Left ventricle myocardium inferior (tissue), 1 donor: ENCODE results near the gene PGM5. TPM values are rescaled to one million over a fixed set of nuclear protein-coding genes. Genes with fewer than 3 reads are reported as not detected.

Experiments used
- DNase-seq: peaks from one replicate; pipeline ENCODE4 v3.0.0-alpha.2; 2020
- H3K27ac ChIP-seq: fragments of 200-600 bp; replicated peaks from 2 replicates; pipeline ENCODE4 v1.8.0; 2021
- H3K27me3 ChIP-seq: fragments of 200-600 bp; 2 replicates; pipeline ENCODE4 v1.8.0; 2021; ENCODE audit warnings: low read depth
- H3K36me3 ChIP-seq: fragments of 200-600 bp; 2 replicates; pipeline ENCODE4 v1.8.0; 2021
- H3K4me1 ChIP-seq: fragments of 200-600 bp; 2 replicates; pipeline ENCODE4 v1.8.0; 2021
- H3K4me3 ChIP-seq: fragments of 200-600 bp; 2 replicates; pipeline ENCODE4 v1.8.0; 2021; ENCODE audit warnings: mild to moderate bottlenecking, moderate library complexity
- H3K9me3 ChIP-seq: fragments of 200-600 bp; replicated peaks from 2 replicates; pipeline ENCODE4 v1.8.0; 2021
- intact Hi-C: fragments of 100-400 bp; cut with micrococcal nuclease; formaldehyde crosslinking; loops from one replicate; pipeline ENCODE4 v1.11.0; 2022
- total RNA-seq: library from RNA; stranded (reverse); fragmentation: NEBNext Ultra II Directional; extraction: Animal tissue kit (Norgen Biotek cat#: 25700); gene quantifications from one replicate; pipeline ENCODE4 v1.2.1, GENCODE V29; 2021
- TF ChIP-seq, protein P1 (sequence below): fragments of 200-600 bp; IDR thresholded peaks from 2 replicates; pipeline ENCODE4 v1.8.0; 2021; ENCODE audit warnings: antibody characterized with exemption, mild to moderate bottlenecking, borderline replicate concordance
- donor health status: DM: no; HTN: yes; CAD: no; lungs with severe emphysema.

PGM5 gene
- total RNA-seq, 1 donor from 2014 or later: 190 TPM

DNA sequence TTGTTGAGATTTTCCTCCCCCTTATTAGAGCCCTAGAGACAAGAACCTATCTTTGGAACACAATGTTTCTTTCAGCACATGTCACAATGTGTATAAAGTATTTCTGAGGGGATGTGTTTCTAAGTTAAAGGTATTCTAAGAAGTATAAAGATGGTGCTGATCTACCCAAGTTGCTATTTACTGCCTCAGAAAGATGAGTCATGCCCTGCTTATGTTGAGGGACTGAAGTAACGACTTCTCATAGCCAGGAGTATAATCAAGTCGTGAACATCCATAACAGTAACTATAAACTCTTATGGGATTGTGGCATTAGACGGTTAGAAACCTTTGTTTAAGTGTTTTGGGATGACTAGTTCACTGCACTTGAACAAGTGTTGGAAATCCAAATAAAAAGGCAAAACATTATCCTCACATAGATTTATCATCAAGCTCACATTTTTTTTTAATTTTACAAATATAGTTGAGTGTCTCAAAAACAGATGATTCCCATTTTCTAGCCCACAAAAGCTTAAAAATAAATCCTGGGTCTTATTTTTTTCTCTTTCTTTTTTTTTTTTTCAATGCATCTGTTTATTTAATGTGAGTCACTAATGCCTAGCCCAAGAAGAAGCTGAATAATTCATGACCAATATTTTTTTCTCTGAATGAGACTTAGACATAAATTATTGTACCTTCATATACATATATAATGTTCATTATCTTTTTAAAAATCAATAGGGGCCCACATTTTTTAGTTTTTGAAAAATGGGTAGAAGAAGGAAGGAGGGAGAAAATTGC is 196.5 kb downstream of the PGM5 start:
- Histone ChIP-seq H3K9me3 (no peaks in the 10 kb centered on the region), H3K27me3 (no peaks in the 10 kb centered on the region), H3K36me3 (no peaks in the 10 kb centered on the region), H3K27ac (peak overlapping the region; percentile 9), H3K4me3 (no peak overlapping the region), H3K4me1 (peaks cover 11% of the 10 kb centered on the region)
- TF ChIP-seq, protein P1, sequence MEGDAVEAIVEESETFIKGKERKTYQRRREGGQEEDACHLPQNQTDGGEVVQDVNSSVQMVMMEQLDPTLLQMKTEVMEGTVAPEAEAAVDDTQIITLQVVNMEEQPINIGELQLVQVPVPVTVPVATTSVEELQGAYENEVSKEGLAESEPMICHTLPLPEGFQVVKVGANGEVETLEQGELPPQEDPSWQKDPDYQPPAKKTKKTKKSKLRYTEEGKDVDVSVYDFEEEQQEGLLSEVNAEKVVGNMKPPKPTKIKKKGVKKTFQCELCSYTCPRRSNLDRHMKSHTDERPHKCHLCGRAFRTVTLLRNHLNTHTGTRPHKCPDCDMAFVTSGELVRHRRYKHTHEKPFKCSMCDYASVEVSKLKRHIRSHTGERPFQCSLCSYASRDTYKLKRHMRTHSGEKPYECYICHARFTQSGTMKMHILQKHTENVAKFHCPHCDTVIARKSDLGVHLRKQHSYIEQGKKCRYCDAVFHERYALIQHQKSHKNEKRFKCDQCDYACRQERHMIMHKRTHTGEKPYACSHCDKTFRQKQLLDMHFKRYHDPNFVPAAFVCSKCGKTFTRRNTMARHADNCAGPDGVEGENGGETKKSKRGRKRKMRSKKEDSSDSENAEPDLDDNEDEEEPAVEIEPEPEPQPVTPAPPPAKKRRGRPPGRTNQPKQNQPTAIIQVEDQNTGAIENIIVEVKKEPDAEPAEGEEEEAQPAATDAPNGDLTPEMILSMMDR: no peak
- intact Hi-C loops: no loop called here
- no peak for DNase-seq

DNA sequence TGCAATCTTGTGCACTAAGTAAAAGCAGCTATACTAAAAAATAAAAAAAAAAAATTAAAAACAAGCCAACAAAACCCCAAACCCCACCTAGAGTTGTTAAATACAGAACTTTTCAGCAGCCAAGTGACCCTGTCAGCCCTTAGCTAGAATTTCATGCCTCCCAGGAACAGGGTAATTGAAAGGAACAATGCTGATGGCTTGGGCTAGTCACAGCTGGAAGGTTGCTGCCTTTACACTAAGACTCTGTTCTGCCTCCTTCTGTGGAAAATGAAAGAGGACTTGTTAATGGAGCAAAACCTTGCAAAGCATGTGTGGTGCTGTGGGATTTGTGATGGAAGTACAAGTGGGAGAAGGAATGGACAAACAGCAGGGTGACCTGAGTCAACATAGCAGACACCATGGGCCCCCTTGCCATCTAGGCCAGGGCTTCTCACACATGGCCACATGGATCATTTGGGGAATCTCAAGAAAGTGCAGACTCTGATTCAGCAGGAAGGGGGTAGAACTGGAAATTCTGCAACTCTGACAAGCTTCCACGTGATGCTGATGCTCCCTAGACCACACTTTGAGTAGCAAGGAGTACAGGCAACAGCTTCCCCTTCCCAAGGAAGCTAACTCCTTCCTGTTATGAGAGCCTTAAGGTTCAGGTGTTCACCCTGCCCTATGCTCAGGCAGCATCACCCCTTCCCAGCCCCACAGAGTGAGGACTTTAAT is 199.2 kb downstream of the PGM5 start:
- H3K27ac ChIP-seq: no peak overlapping the region
- no peaks in the 10 kb centered on the region for H3K9me3 ChIP-seq
- intact Hi-C loops: no loop called here
- no peak overlapping the region for H3K4me3 ChIP-seq
- peaks cover 32% of the 10 kb centered on the region for H3K4me1 ChIP-seq
- H3K36me3 ChIP-seq: no peaks in the 10 kb centered on the region
- no peak for DNase-seq
- no peaks in the 10 kb centered on the region for H3K27me3 ChIP-seq
- TF ChIP-seq, protein P1: no peak

DNA sequence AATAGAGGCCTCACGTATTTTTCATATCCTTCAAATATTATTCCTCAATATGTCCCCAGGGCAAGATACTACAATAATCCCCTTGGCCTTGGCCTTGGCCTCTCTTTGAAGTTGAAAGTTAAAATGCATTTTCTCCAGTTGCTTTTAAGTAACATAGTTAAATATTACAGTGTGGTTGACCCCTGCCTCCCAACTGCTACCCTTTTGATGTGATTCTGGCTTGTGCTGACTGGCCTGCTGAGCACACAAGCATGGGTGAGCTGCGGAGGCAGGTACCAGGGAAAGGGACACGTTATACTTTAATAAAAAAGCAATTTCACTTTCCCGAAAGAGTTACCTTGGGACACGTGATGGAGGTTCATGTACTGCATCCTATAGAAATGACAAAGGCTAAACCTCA is 202.1 kb downstream of the PGM5 start:
- Histone ChIP-seq H3K36me3 (no peaks in the 10 kb centered on the region), H3K9me3 (no peaks in the 10 kb centered on the region), H3K27ac (no peak overlapping the region), H3K4me3 (no peak overlapping the region), H3K27me3 (no peaks in the 10 kb centered on the region), H3K4me1 (peaks cover 22% of the 10 kb centered on the region)
- DNase-seq: no peak
- TF ChIP-seq, protein P1: no peak
- intact Hi-C loops: no loop called here

GRCh38 chr9:68560071-68560844 is 203.8 kb downstream of the PGM5 start:
- peak; percentile 44 for DNase-seq
- intact Hi-C loops: no loop called here
- TF ChIP-seq, protein P1: peak; percentile 55
- H3K36me3 ChIP-seq: no peaks in the 10 kb centered on the region
- peak overlapping the region; percentile 57 for H3K27ac ChIP-seq
- H3K9me3 ChIP-seq: no peaks in the 10 kb centered on the region
- no peak overlapping the region for H3K4me3 ChIP-seq
- no peaks in the 10 kb centered on the region for H3K27me3 ChIP-seq
- peaks cover 22% of the 10 kb centered on the region for H3K4me1 ChIP-seq

DNA sequence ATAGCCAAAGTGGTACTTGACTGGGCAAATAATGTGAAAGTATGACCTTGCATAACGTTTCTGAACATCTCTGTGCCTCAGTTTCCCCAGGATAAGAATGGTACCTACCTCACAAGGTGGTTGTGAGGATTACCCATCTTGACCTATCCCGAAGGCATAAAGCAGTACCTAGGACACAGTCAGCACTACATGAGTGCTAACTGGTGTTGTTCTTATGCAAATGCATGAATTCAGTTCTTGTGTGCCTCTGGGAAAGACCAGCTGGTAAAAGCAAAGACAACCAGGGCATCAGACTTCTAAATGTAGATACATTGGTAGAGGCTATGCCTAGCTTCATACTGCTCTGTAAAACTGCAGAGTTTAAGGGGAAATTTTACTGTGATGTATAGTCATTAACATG is 206.1 kb downstream of the PGM5 start:
- Histone ChIP-seq H3K4me3 (no peak overlapping the region), H3K4me1 (peaks cover 22% of the 10 kb centered on the region), H3K9me3 (no peaks in the 10 kb centered on the region), H3K27ac (no peak overlapping the region), H3K36me3 (no peaks in the 10 kb centered on the region), H3K27me3 (no peaks in the 10 kb centered on the region)
- TF ChIP-seq, protein P1: no peak
- intact Hi-C loops: no loop called here
- DNase-seq: no peak
